ENCODE data around the gene TTC12.

DNA sequence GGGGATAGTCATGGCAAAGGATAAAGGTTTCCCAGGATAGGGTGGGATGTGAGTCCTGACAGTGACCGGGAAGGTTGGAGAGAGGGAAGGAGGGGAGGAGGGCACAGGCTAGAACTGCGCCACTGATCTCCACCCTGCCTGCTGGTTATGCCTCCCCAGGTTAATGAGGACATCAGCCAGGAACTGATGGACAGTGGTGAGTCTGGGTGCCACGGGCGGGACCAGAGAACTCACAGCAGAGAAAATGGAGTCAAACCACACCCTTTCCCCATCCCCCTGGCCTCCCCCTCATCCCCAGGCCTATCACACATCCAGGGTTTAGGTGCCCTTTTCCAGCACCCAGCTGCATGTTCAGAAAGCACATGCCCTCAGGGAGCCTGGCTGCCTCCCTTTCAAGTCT lies 83.4 kb downstream of the TTC12 start:
- TF ChIP-seq POLR2A (IDR thresholded peaks at IDR 0.05; ENCODE audit: low read length) (no peak), GATA1 (IDR thresholded peaks at IDR 0.05; ENCODE audit: low read depth, low read length) (no peak)
